ENCODE results near the gene TRIL. TPM values are rescaled to one million over a fixed set of nuclear protein-coding genes. Genes with fewer than 3 reads are reported as not detected.

The TRIL gene, protein sequence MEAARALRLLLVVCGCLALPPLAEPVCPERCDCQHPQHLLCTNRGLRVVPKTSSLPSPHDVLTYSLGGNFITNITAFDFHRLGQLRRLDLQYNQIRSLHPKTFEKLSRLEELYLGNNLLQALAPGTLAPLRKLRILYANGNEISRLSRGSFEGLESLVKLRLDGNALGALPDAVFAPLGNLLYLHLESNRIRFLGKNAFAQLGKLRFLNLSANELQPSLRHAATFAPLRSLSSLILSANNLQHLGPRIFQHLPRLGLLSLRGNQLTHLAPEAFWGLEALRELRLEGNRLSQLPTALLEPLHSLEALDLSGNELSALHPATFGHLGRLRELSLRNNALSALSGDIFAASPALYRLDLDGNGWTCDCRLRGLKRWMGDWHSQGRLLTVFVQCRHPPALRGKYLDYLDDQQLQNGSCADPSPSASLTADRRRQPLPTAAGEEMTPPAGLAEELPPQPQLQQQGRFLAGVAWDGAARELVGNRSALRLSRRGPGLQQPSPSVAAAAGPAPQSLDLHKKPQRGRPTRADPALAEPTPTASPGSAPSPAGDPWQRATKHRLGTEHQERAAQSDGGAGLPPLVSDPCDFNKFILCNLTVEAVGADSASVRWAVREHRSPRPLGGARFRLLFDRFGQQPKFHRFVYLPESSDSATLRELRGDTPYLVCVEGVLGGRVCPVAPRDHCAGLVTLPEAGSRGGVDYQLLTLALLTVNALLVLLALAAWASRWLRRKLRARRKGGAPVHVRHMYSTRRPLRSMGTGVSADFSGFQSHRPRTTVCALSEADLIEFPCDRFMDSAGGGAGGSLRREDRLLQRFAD
- total RNA-seq = 13.5 and 31.8 TPM in 2 replicates

DNA sequence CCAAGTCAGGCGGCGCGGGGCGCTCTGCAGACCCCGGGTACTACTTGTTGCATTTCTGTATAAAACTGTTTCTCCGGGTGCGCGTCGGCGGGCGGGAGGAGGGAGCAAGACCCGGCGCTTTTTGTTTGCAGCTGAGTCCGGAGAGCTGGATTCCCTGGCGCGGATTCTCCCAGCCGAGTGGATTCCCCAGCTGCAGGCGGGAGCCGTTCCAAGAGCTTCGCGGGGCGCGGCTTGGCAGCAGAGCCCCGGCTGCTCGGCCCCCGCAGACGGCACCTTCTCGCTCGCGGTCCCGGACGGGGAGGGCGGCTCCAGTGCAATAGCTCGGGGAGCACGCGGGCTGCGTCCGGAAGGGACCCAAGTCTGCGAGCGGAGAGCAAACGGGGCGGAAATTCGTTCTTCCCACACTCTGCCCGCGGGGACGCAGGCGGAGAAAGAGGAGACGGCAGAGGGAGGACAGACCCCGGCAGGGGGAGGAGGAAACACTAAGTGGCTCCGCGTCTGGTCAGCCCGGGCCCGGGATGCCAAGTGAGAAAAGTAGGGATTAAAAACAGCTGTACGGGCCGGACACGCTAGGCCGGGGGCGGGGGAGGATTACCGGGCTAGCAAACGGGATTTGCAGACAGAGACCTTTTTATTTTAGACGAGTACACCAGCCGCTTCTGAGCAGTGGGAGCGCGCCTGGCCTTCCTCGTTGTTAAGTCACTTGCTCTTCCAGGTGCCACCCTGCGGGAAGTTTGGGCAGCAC, at the start of gene TRIL:
Gene TRIL, minus strand, starts transcription at position 96 of the 745 bp plus-strand sequence. CDS start 284 bp downstream, outside the sequence.

Other genes starting within 250 kb of the TRIL start
- 0.33 and 0.52 TPM in 2 replicates for gene CPVL, start 188.2 kb upstream of the TRIL start, total RNA-seq
- gene CHN2, start 236.4 kb upstream of the TRIL start, total RNA-seq = 0.34 and 0.65 TPM in 2 replicates

Measured in dermis lymphatic vessel endothelial cell (primary cell).